HEK293 (cell line): ENCODE data around the gene ESPL1.

Source experiments
- IKZF3 ChIP-seq: fragments of 450-650 bp; IDR thresholded peaks from 2 replicates; pipeline ENCODE4 v1.5.0; 2018; ENCODE audit warnings: missing biosample characterization, mild to moderate bottlenecking, missing genetic modification characterization, moderate library complexity
- OVOL3 ChIP-seq: fragments of 450-650 bp; formaldehyde crosslinking; IDR thresholded peaks from 2 replicates; pipeline ENCODE4 v1.5.1; 2016; ENCODE audit warnings: missing biosample characterization, missing genetic modification characterization
- ZNF514 ChIP-seq: fragments of 450-650 bp; formaldehyde crosslinking; IDR thresholded peaks from 2 replicates; pipeline ENCODE4 v1.5.1; 2016; ENCODE audit warnings: missing biosample characterization, missing genetic modification characterization
- ZNF585B ChIP-seq: fragments of 450-650 bp; formaldehyde crosslinking; IDR thresholded peaks from 2 replicates; pipeline ENCODE4 v1.5.1; 2016; ENCODE audit warnings: missing biosample characterization, missing genetic modification characterization
- TF ChIP-seq, protein P1 (sequence below): fragments of 450-650 bp; formaldehyde crosslinking; IDR thresholded peaks from 2 replicates; pipeline ENCODE4 v1.5.1; 2016; ENCODE audit warnings: missing biosample characterization, missing genetic modification characterization
- TF ChIP-seq, protein P2 (sequence below): fragments of 450-650 bp; formaldehyde crosslinking; IDR thresholded peaks from 2 replicates; pipeline ENCODE4 v1.5.1; 2016; ENCODE audit warnings: missing biosample characterization, missing genetic modification characterization
- TF ChIP-seq, protein P3 (sequence below): fragments of 450-650 bp; formaldehyde crosslinking; optimal IDR thresholded peaks from 2 replicates; pipeline ENCODE3; 2016; ENCODE audit warnings: missing biosample characterization, mild to moderate bottlenecking, missing genetic modification characterization
- TF ChIP-seq, protein P4 (sequence below): fragments of 450-650 bp; IDR thresholded peaks from 2 replicates; pipeline ENCODE4 v1.5.1; 2018; ENCODE audit warnings: missing biosample characterization, missing genetic modification characterization

GRCh38 chr12:53235164-53235563, 32.9 kb upstream of the ESPL1 start:
- TF ChIP-seq, protein P1, sequence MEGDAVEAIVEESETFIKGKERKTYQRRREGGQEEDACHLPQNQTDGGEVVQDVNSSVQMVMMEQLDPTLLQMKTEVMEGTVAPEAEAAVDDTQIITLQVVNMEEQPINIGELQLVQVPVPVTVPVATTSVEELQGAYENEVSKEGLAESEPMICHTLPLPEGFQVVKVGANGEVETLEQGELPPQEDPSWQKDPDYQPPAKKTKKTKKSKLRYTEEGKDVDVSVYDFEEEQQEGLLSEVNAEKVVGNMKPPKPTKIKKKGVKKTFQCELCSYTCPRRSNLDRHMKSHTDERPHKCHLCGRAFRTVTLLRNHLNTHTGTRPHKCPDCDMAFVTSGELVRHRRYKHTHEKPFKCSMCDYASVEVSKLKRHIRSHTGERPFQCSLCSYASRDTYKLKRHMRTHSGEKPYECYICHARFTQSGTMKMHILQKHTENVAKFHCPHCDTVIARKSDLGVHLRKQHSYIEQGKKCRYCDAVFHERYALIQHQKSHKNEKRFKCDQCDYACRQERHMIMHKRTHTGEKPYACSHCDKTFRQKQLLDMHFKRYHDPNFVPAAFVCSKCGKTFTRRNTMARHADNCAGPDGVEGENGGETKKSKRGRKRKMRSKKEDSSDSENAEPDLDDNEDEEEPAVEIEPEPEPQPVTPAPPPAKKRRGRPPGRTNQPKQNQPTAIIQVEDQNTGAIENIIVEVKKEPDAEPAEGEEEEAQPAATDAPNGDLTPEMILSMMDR (tag by site-specific recombination) = no peak
- TF ChIP-seq ZNF514 (tag by site-specific recombination) = no peak
- TF ChIP-seq, protein P2, sequence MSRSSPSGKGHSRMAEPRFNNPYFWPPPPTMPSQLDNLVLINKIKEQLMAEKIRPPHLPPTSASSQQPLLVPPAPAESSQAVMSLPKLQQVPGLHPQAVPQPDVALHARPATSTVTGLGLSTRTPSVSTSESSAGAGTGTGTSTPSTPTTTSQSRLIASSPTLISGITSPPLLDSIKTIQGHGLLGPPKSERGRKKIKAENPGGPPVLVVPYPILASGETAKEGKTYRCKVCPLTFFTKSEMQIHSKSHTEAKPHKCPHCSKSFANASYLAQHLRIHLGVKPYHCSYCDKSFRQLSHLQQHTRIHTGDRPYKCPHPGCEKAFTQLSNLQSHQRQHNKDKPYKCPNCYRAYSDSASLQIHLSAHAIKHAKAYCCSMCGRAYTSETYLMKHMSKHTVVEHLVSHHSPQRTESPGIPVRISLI (tag by site-specific recombination) = no peak
- TF ChIP-seq, protein P3, sequence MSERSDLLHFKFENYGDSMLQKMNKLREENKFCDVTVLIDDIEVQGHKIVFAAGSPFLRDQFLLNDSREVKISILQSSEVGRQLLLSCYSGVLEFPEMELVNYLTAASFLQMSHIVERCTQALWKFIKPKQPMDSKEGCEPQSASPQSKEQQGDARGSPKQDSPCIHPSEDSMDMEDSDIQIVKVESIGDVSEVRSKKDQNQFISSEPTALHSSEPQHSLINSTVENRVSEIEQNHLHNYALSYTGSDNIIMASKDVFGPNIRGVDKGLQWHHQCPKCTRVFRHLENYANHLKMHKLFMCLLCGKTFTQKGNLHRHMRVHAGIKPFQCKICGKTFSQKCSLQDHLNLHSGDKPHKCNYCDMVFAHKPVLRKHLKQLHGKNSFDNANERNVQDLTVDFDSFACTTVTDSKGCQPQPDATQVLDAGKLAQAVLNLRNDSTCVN = no peak
- no peak for TF ChIP-seq OVOL3 (tag by site-specific recombination)
- TF ChIP-seq, protein P4, sequence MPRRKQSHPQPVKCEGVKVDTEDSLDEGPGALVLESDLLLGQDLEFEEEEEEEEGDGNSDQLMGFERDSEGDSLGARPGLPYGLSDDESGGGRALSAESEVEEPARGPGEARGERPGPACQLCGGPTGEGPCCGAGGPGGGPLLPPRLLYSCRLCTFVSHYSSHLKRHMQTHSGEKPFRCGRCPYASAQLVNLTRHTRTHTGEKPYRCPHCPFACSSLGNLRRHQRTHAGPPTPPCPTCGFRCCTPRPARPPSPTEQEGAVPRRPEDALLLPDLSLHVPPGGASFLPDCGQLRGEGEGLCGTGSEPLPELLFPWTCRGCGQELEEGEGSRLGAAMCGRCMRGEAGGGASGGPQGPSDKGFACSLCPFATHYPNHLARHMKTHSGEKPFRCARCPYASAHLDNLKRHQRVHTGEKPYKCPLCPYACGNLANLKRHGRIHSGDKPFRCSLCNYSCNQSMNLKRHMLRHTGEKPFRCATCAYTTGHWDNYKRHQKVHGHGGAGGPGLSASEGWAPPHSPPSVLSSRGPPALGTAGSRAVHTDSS (tag by site-specific recombination) = no peak
- TF ChIP-seq ZNF585B (tag by site-specific recombination) = no peak
- TF ChIP-seq IKZF3 (tag by site-specific recombination) = no peak
